ENCODE results near the gene SAMD1.

Gene SAMD1

DNA sequence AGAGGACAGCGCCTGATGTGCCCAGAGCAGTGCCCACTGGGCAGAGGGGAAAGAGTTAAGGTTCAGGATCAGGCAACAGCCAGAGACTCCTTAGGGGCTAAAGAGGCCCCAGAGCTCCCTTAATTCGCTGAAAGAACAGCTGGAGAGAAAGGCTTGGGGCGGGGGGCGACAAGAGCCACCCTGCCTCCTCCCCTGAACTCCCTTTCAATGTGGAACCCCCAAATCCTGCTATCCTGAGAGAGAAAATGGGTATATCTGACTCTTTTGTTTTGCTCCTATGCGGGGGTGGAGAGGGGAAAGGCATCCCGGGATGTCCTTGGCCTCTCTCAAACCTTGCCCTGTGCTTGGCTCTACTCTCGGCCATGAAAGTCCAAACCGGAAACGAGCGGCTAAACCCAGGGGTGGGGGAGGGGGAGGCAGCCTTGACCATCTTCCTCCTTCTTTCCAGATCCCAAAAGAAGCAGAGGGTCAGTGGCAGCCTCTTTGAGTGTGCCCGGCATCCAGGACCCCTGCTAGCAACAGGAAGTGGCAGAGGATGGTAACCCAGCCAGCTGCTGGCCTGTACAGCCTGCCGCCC, 22.3 kb upstream of the SAMD1 start:
- no peak for DNase-seq

- DNase-seq: no peak
These were observed 21.7 kb upstream of the SAMD1 start for GRCh38 chr19:14112051-14112808.

- DNase-seq: no peak
These were observed 20.9 kb upstream of the SAMD1 start for GRCh38 chr19:14111486-14111885.

- DNase-seq: no peak
These were observed 20.1 kb upstream of the SAMD1 start for GRCh38 chr19:14110650-14111049.

DNA sequence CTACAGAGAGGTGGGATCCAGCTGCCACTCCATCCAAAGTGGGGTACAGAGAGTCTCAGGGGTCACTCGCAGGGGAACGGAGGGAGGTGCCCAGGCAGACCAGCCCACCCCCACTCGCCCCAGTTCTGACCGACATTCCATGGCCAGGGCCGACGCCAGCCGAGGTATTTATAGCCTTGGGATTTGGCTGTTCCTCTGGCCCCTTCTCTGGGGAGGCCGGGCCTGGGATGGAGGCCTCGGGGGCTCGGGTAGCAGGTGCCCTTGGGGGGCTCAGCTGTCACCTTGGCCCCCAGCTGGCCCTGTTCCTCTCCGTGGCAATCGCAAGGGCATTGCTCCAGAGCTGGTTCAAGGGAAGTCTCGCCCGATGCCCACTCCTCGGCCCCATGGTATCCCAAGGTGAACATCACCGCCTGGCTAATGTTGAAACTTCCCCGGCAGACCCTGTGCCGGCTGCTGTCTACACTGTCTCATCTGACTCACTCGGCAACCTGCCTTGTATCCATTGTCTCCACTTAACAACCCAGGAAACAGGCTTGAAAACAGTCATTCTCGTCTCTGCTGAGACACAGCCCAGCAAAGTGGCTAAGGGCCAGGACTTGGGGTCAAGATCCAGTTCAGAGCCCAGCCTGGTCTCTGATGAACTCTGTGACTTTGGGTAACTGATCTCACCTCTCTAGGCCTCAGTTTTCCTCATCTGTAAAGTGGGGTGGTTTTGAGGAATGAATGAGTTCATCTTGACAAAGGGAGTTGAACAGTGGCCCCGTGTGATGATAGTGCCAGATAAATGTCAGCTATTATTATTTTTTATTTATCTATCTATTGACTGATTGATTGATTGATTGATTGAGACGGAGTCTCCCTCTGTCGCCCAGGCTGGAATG, 17.3 kb upstream of the SAMD1 start:
- DNase-seq: no peak

DNA sequence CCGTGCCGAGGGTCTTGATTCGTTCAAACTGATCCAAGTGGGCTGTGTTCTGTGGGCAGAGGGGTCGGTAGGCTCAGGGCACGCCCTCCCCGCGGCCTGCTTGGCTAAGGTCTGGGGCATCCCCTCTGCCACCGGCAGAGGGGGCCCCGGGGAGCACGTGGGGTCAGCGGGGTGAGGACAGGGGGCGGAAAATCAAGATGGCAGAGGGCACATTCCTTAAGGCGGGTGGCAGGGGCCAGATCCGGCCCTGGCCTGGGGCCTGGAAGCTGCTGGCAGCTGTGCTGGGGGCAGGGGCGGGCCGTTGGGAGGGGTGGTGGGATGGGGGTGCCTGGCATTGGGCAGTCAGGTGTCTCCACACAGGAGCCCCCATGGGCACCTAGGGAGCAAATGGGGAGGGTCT, 16.3 kb upstream of the SAMD1 start:
- no peak for DNase-seq

- no peak for DNase-seq
These were observed 15.1 kb upstream of the SAMD1 start for GRCh38 chr19:14105680-14106079.

- no peak for DNase-seq
These were observed 12.8 kb upstream of the SAMD1 start for GRCh38 chr19:14103310-14103709.

- DNase-seq: no peak
These were observed 12.2 kb upstream of the SAMD1 start for GRCh38 chr19:14102756-14103155.

DNA sequence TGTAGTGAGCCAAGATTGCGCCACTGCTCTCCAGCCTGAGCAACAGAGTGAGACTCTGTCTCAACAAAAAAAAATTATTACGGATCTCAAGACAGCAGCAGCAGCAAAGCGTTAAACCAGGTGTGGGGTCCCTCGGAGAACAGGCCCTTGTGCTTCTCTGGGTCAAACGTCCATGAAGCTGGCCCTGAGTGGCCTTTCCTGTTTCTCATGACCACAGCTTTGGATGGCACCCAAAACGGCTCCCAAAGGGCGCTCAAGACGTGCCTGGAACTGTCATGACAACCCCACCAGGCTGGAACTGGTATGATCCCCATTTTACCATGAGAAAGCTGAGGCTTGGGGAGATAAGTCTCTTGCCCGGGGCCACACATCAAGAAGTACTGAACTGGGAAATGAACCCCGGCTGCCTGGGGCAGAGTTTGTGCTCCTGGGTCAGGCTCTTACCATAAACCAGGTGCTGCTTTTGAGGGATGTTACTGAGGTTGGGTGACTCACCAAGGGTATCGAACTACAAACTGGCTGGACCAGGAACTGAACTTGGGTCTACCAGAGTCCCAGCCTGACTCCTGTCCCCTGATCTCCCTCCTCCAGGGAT, 11.6 kb upstream of the SAMD1 start:
- no peak for DNase-seq

DNA sequence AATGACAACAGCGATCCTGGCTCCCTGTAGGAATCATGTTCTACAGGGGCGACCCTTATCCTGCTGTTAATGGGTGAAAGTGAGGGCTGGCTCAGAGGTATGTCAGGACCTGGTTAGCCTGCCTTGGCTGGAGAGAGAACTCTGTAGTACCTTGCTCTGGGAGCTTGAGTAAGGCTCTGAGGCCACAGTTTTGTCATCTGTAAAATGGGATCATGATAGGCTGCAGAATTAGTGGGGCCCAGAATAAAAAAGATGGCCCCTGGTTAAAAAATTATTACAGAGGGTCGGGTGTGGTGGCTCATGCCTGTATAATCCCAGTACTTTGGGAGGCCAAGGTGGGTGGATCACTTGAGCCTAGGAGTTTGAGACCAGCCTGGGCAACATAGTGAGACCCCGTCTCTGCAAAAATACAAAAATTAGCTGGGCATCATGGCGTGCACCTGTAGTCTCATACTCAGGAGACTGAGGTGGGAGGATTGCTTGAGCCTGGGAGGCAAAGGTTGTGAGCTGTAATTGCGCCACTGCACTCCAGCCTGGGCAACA, 10.5 kb upstream of the SAMD1 start:
- DNase-seq: no peak

DNA sequence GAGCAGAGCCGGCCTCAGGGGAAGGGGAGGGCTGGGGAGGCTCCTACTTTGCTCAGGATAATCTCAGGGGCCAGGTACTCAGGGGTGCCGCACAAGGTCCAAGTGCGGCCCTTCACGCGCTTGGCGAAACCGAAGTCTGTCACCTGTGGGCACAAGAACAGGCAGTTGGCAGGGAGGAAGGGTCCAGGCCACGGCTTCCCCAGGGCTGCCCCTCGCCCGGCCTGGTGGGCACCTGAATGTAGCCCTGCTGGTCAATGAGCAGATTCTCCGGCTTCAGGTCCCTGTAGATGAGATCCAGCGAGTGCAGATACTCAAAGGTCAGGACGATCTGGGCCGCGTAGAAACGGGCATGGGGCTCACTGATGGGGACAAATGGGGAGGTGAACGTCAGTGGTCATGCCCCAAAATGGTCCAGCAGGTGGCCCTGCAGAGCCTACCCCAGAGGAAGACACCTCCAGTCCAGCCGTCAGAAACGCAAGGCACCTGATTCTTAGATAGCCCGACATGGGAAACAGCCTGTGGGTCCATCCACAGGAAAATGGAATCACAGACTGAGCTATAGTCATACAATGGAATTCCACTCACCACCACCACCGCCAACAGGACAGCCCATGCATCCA, 7.1 kb upstream of the SAMD1 start:
- no peak for DNase-seq

- DNase-seq: no peak
These were observed 5.9 kb upstream of the SAMD1 start for GRCh38 chr19:14096272-14096992.

GRCh38 chr19:14094854-14095253, 4.3 kb upstream of the SAMD1 start:
- no peak for DNase-seq

- DNase-seq: no peak
These were observed 2.7 kb upstream of the SAMD1 start for GRCh38 chr19:14093117-14093823.

DNA sequence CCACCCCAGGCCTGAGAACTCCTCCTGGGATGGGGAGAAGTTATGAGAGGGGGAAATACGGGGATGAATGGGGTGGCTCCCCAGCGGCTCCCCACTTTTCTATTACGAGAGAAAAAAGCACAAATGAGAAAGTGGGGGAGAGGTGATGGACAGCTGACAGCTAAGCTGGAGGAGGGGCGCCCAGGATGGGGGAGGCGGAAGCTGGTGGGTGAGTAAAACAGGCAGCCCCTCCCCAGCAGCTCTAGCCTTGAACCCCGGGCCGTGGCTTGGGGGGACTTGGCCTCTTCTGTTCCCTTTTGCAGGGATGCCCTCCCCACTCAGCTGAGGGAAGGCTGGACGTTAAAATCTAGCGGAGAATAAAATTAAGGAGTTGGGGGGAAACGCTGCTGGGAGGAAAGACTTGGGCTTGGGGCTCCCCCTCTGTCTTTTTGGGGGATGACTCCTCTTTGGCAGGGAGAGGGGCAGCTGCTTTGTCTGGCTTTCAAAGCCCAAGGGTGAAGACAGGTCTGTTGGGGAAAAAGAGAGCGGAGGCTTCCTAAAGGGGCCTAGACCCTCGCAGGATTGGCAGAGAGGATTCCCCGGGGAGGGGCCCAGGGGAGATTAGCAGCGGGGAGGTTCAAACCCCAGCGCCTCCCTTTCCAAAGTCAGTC, 1.4 kb upstream of the SAMD1 start:
- DNase-seq: no peak

GRCh38 chr19:14091081-14091812, 696 bp upstream of the SAMD1 start:
- no peak for DNase-seq

DNA sequence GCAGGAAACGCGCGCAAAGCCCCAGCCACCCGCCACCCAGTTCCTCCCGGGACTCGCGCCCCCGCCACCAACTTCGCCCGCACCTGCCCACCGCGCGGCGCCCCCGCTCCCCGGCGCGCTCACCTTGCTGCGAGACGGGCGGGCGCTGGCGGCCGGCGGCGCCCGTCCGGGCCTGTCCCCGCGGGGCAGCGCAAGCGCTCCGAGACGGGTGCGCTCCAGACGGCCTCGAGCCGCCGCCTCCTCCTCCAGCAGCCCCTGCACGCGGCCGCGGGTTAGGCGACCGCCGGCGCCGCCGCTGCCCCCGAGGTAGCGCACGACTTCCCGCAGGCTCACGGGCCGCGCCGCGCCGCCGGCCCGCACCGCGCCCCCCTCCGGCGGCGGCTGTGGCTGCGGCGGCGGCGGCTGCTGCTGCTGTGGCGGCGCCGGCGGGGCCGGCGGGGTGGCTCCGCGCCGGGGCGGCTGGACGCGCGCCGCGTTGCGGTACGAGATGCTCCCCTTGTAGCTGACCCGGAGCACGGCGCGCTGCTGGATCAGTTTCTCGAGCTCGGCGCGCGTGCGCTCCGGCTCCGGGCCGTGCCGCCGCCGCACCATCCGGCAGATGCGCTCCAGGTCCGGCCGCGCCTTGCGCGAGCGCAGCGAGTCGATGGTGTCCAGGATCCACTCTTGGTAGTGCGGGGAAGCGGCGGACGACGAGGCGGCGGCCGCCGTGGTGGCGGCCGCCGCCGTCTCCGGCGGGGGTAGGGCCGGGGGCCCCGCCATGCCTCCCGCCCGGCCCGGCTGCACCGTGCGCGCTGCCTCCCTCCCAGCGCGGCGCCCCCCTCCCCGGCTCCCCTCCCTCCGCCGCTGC, 666 bp downstream of the SAMD1 start:
- DNase-seq: no peak

DNA sequence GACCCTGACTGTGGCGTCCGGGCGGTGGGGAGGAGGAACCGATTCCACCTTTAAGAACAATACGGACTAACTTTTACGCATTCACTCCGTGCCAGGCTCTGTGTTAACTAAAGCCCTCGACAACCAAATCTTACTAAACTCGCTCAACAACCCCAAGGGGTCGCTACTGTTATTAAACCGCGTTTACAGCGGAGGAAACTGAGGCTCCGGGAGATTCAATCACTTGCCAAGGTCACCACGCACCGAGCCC, 1.2 kb downstream of the SAMD1 start:
- no peak for DNase-seq
